Measurements from ENCODE around the gene SUGP2. TPM values are rescaled to one million over a fixed set of nuclear protein-coding genes. Genes with fewer than 3 reads are reported as not detected.
"Not testable (repeated sequence)": the region's sequence is repeated elsewhere in the genome, so short reads cannot be mapped to it uniquely, and the experiment has no call there.

The SUGP2 gene
- total RNA-seq, 2 donors from 2014 or later, result 51.7 to 61.7 TPM

- DNase-seq (no peak), ATAC-seq (no peak)
- intact Hi-C loops (cut with DNase I, micrococcal nuclease), result no loop called here
These were observed 58.3 kb downstream of the SUGP2 start for GRCh38 chr19:18975011-18975410.

DNA sequence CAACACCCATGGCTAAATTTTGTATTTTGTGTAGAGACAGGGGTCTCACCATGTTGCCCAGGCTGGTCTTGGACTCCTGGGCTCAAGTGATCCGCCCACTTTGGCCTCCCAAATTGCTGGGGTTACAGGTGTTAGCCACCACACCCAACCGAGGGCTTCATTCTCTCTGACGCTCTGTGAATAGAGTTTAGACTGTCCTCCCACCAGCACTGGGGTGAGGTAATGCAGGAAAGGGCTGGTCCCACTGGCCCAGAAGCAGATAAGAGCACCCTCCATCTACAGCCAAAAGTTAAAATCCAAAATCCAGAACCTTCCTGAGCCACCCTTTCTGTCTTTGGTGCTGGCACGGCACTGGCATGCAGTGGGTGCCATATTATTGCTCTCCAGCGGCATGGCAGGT, 60.5 kb downstream of the SUGP2 start:
- no peak for DNase-seq
- intact Hi-C loops (cut with DNase I, micrococcal nuclease), result no loop called here
- no peak for ATAC-seq

GRCh38 chr19:18972301-18972811, 61.0 kb downstream of the SUGP2 start:
- intact Hi-C loops (cut with DNase I, micrococcal nuclease), result no loop called here
- DNase-seq (no peak), ATAC-seq (no peak)

DNA sequence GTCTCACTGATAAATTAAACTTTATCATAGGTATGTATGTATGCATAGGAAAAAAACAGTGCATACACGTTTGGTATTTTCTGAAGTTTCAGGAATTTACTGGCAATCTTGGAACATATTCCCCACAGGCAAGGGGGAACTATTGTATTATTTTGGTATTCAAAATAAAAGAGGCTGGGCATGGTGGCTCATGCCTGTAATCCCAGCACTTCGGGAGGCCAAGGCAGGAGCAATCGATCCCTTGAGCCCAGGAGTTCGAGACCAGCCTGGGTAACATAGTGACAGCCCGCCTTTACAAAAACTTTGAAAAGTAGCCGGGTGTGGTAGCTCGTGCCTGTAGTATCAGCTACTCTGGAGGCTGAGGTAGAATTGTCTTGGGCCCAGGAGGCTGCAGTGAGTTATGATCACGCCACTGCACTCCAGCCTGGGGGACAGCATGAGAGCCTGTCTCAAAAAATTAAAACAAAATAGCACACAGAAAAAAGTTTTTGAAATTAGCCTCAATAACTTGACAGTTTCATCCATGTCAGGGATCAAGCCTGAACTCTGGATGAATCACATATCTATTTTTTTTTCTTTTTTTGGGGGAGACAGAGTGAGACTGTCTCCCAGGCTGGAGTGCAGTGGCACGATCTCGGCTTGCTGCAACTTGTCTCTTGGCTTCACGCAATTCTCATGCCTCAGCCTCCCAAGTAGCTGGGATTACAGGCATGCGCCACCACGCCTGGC, 63.2 kb downstream of the SUGP2 start:
- no peak for DNase-seq
- intact Hi-C loops (cut with DNase I, micrococcal nuclease), result no loop called here
- ATAC-seq, result no peak

GRCh38 chr19:18967358-18968146, 65.8 kb downstream of the SUGP2 start:
- peak; percentile 26 to 44 for DNase-seq
- intact Hi-C loops (cut with DNase I, micrococcal nuclease), result no loop called here

GRCh38 chr19:18966307-18966706, 67.0 kb downstream of the SUGP2 start:
- peak; percentile 66 for ATAC-seq
- intact Hi-C loops (cut with DNase I, micrococcal nuclease), result no loop called here

More at GRCh38 chr19:18967358-18968146, 65.8 kb downstream of the SUGP2 start:
- no peak for ATAC-seq

GRCh38 chr19:18964121-18964520, 69.2 kb downstream of the SUGP2 start:
- DNase-seq (no peak), ATAC-seq (no peak)
- intact Hi-C loops (cut with DNase I, micrococcal nuclease), result no loop called here

More at GRCh38 chr19:18966307-18966706, 67.0 kb downstream of the SUGP2 start:
- no peak for DNase-seq

DNA sequence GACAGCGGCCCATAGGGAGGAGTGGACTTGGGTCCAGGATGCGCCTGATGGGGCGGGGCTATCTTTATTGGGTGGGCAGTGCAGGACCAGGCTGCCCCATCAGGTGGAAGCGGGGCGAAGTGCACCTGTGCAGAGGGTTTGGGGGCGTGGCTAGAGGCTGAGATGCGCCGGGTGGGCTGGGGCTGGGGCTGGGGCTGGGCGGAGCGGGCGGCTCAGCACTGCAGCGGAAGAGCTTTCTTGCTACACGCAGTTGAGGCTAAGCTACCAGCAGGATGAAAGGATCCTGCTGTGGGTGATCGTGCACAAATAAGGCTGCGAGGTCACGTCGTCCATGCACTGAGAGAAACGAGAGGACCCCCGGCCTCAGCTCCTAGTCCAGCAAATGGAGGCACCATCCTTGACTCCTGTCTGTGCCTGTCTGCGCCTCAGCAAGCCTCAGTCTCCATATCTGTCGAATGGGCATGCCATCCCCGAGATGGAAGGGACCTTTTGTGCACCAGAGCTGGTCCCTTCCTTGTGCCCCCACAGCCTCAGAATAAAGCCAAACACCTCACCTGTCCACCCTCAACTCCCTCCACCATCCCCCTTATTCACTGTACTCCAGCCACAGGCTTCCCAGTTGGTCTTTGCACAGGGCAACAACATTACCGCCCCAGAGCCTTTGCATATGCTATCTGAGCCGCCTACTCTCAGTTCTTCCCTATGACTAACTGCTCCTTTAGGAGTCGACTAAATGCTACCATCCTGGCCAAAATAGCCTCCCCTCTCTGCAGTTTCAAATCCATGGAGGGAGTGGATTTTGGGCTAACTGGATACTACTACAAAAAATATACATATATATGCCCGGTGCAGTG, 71.3 kb downstream of the SUGP2 start:
- ATAC-seq (peak; percentile 27), DNase-seq (no peak)
- intact Hi-C loops (cut with DNase I, micrococcal nuclease), result no loop called here

DNA sequence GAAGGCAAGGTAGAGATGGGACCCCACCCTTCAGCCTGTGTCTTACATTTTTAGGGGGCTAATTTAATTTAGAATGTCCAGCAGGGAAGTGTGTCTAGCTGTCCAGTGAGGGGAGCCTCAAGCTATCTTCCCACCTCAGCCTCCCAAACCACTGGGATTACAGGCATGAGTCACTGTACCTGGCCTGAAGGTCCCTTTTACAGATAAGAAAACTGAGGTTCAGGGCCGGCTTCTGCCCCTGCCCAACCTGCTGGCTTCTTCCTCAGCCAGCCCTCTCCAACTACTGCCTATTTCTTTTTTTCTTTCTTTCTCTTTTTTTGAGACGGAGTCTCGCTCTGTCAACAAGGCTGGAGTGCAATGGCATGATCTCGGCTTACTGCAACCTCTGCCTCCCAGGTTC, 72.9 kb downstream of the SUGP2 start:
- intact Hi-C loops (cut with DNase I, micrococcal nuclease), result no loop called here
- ATAC-seq, result no peak

DNA sequence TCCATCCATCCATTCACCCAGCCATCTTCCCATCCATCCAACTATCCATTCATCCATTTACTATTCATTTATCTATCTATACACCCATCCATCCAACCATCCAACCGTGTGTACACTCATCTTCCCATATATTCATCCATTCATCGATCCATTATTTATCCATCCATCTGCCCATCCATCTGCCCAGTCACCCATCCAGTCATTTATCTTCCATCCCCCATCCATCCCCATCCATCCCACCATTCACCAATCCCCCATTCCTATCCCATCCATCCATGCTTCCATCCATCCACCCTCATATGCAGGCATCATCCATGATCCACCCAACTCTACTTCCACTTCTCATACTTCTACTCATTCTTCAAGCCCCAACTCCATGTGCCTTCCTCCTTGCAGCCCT, 78.3 kb downstream of the SUGP2 start:
- no peak for ATAC-seq
- DNase-seq, result no peak
- intact Hi-C loops (cut with DNase I, micrococcal nuclease), result no loop called here

More for the DNA sequence above, 72.9 kb downstream of the SUGP2 start:
- DNase-seq, result no peak

DNA sequence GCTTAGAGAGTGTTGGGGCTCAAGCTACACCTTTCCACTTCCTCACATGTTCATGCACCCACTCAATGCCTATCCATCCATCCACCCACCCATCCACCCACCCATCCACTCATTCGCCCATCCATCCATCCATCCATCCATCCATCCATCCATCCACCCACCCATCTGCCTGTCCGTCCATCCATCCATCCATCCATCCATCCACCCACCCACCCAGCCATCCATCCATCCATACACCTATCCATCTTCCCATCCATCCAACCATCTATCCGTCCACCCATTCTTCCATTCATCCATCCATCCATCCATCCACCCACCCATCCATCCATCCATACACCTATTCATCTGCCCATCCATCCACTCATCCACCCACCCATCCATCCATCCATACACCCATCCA, 79.2 kb downstream of the SUGP2 start:
- no peak for DNase-seq
- ATAC-seq, result no peak
- intact Hi-C loops (cut with DNase I, micrococcal nuclease), result no loop called here

- intact Hi-C loops (cut with DNase I, micrococcal nuclease); DNase-seq; ATAC-seq: not testable (repeated sequence)
These were observed 80.8 kb downstream of the SUGP2 start for GRCh38 chr19:18952364-18953003.

DNA sequence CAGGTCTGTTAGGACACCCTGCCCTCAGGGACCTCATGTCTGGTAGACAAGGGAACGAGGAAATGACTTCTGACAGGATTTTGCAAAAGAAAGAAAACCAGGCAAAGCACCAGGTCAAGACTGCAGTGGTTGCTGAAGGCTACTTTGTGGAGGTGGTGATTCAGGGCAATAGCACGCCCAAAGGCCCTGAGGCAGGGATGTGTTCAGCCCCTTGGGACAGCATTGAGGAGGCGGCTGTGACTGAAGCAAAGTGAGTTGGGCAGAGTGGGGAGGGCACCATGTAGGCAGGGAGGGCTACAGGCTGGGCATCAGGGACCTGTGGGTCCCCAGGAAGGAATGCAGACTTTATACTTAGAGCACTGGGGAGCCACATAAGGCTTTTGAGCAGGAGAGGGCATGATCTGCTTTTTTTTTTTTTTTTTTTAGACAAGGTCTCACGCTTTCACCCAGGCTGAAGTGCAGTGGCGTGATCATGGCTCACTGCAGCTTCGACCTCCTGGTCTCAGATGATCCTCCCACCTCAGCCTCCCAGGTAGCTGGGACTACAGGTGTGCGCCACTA, 81.5 kb downstream of the SUGP2 start:
- intact Hi-C loops (cut with DNase I, micrococcal nuclease), result no loop called here
- DNase-seq (no peak), ATAC-seq (no peak)

DNA sequence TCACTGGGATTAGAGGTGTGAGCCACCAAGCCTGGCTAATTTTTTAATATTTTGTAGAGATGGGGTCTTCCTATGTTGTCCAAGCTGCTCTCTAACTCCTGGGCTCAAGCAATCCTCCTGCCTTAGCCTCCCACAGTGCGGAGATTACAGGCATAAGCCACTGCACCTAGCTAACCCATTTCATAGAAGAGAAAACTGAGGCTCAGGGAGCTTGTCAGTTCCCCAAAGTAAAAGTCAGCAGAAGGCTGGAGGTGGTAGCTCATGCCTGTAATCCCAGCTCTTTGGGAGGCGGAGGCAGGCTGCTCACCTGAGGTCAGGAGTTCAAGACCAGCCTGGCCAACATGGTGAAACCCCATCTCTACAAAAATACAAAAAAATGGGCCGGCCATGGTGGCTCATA, 83.5 kb downstream of the SUGP2 start:
- intact Hi-C loops (cut with DNase I, micrococcal nuclease), result no loop called here

DNA sequence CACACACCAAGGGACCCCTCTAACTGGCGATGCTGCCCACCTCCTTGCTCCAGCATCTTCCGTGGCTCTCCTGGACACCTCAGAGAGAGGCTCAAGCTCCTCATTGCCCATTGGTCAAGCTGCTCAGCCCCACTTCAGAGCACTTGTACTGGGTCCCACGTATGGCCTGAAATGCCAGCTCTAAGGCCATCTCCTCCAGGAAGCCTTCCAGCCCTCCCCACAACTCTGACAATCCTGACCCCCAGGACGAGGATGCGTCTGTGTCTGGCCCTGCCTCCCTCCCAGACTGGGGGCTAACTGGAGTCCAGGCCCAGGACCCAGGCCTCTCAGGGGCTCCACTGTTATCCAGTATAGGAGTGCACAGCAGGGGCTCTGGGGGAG, 84.4 kb downstream of the SUGP2 start:
- DNase-seq (no peak), ATAC-seq (no peak)
- intact Hi-C loops (cut with DNase I, micrococcal nuclease), result no loop called here

More for the DNA sequence above, 83.5 kb downstream of the SUGP2 start:
- DNase-seq, result no peak
- no peak for ATAC-seq

DNA sequence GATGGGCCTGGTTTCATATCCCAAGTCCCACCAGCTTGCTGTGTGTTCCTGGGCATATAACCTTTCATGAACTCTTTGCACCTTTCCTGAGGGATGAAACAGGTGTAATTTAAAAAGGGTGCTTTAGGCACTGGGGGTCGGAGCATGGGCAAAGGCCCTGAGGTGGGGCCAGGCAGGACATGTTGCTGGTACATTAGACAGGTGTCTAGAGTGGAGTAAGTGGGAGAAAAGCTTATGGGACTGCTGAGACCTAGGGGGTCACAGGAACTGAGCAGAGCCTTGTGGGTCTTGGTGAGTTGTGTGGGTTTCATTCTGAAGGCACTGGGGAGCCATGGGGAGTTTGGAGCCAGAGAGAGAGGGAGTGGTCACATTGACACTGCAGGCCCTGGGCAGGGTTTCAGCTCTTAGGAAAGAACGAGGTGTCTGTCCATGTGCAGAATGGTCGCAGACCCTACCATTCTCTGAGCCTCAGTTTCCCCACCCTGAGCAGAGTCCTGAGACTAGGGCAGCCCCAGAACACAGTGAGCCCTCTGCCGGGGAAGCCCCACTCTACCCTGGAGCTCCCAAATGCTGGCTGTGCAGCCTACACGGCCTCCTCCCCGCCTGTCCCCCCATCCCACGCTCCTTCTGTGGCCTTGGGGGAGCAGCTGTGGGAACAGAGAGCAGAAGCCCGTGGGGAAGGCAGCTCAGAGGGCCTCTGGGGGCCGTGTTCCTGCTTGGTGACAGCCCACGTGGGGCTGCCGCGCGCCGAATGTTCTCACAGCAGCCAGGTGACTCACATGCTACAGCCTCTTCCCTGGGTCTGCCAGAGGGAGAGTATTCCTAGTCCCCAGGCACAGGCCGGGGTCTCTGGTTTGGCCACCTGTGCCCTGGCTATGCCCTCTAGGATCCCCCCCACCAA, 85.0 kb downstream of the SUGP2 start:
- DNase-seq, result no peak

GRCh38 chr19:18946918-18947317, 86.4 kb downstream of the SUGP2 start:
- intact Hi-C loops (cut with DNase I, micrococcal nuclease), result no loop called here
- peak in 1 of 2 donors; percentile 35 for DNase-seq
- ATAC-seq, result no peak

More for the DNA sequence above, 85.0 kb downstream of the SUGP2 start:
- no peak for ATAC-seq
- intact Hi-C loops (cut with DNase I, micrococcal nuclease), result no loop called here
